Vagina (tissue), 2 donors: ENCODE results near the gene NSFL1C. TPM values are rescaled to one million over a fixed set of nuclear protein-coding genes. Genes with fewer than 3 reads are reported as not detected.
"Not testable (repeated sequence)": the region's sequence is repeated elsewhere in the genome, so short reads cannot be mapped to it uniquely, and the experiment has no call there.

ENCODE experiments used
- DNase-seq, 2 donors: peaks; one replicate each; pipeline ENCODE4 v3.0.0-alpha.2; 2017; ENCODE audit errors: extremely low spot score in 2 of 2
- H3K27ac ChIP-seq: fragments of 200-600 bp; sonication (generic); one replicate; pipeline ENCODE4 v1.5.1; 2019
- H3K27me3 ChIP-seq: fragments of 200-600 bp; sonication (generic); one replicate; pipeline ENCODE4 v1.5.1; 2019
- H3K36me3 ChIP-seq, 2 donors: fragments of 200-600 bp; sonication (generic); one replicate each; pipeline ENCODE4 v1.5.1; 2017 to 2019
- H3K4me1 ChIP-seq: fragments of 200-600 bp; sonication (generic); one replicate; pipeline ENCODE4 v1.5.1; 2019
- H3K4me3 ChIP-seq, 2 donors: fragments of 200-600 bp; sonication (generic); 1 replicate in 1 of 2; 2 replicates in 1 of 2; pipeline ENCODE4 v1.5.1; 2016 to 2019
- H3K9me3 ChIP-seq: fragments of 200-600 bp; sonication (generic); one replicate; pipeline ENCODE4 v1.5.1; 2019
- CTCF ChIP-seq, 3 experiments: fragments of 450-650 bp in 2 of 3; fragments of 200-600 bp in 1 of 3; sonication (generic) in 1 of 3; IDR thresholded peaks; one replicate each; pipeline ENCODE4 v1.5.1; 2017 to 2019; ENCODE audit warnings: antibody characterized with exemption in 3 of 3, mild to moderate bottlenecking in 2 of 3, moderate library complexity in 2 of 3
- POLR2A ChIP-seq, 2 donors: fragments of 450-650 bp; IDR thresholded peaks; one replicate each; pipeline ENCODE4 v1.6.1; 2017; ENCODE audit warnings: antibody characterized with exemption in 2 of 2, mild to moderate bottlenecking in 2 of 2, moderate library complexity in 2 of 2
- POLR2AphosphoS5 ChIP-seq, 2 donors: sonication (generic); formaldehyde crosslinking; IDR thresholded peaks; one replicate each; pipeline ENCODE4 v1.9.0; 2017; ENCODE audit warnings: antibody characterized with exemption in 2 of 2, mild to moderate bottlenecking in 2 of 2, low read depth in 1 of 2; ENCODE audit not compliant: insufficient read depth in 1 of 2
- intact Hi-C: fragments of 100-400 bp; cut with DNase I; formaldehyde crosslinking; loops from one replicate; pipeline ENCODE4 v1.15.1; 2023
- total RNA-seq: library from RNA; depleted of rRNA; stranded (reverse); fragments of >200 nt; gene quantifications from one replicate; pipeline ENCODE4 v1.2.3, GENCODE V29; 2016

The NSFL1C gene
- total RNA-seq, 1 donor from 2014 or later = 53.8 TPM

DNA sequence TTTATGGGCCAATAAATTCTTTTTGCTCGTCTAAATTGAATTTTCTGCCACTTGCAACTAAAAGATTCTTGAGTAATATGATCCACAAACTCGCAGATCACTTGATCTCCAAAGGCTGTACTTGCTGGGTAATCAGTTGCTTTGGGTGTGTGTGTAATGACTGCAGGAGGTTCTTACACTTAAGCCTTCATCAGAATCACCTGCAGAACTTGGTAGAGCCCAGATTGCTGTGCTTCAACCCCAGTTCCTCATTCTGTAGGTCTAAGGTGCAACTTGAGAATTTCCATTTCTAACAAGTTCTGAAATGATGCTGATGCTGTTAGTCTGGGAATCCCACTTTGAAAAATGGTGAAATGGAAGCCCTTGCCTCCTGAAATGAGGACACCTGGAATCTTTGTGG lies 60.8 kb downstream of the NSFL1C start:
- no peak for TF ChIP-seq POLR2AphosphoS5 (IDR thresholded peaks at IDR 0.05; ENCODE audit: insufficient read depth in 1 of 2, low read depth in 1 of 2)
- TF ChIP-seq CTCF (IDR thresholded peaks at IDR 0.05) = no peak
- no peak for TF ChIP-seq POLR2A (IDR thresholded peaks at IDR 0.05)
- no peak overlapping the region for H3K4me3 ChIP-seq
- no peaks in the 10 kb centered on the region for H3K9me3 ChIP-seq
- H3K36me3 ChIP-seq = no peaks in the 10 kb centered on the region
- no peaks in the 10 kb centered on the region for H3K4me1 ChIP-seq
- no peak for DNase-seq
- no peaks in the 10 kb centered on the region for H3K27me3 ChIP-seq
- intact Hi-C loops = no loop called here
- H3K27ac ChIP-seq = no peak overlapping the region

DNA sequence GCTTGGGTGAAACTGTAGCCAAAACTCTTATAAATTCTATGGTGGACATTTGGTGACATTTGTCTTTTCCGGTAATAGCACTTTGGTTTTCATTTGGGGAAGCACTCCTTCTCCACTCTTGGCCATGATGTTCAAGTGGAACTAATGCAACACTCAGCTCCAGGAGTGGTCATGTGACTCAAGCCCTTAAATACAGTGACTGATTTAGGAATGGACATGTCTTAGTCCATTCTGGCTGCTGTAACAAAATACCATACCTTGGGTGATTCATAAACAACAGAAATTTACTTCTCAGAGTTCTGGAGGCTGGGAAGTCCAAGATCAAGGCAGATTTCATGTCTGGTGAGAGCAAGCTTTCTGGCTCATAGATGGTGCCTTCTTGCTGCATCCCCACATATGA lies 63.0 kb downstream of the NSFL1C start:
- TF ChIP-seq CTCF (IDR thresholded peaks at IDR 0.05) (no peak), POLR2A (IDR thresholded peaks at IDR 0.05) (no peak), POLR2AphosphoS5 (IDR thresholded peaks at IDR 0.05; ENCODE audit: insufficient read depth in 1 of 2, low read depth in 1 of 2) (no peak)
- H3K27me3 ChIP-seq = no peaks in the 10 kb centered on the region

GRCh38 chr20:1402149-1402548 lies 64.5 kb downstream of the NSFL1C start:
- intact Hi-C loops = no loop called here

More for the DNA sequence above, 63.0 kb downstream of the NSFL1C start:
- Histone ChIP-seq H3K9me3 (no peaks in the 10 kb centered on the region), H3K27ac (no peak overlapping the region), H3K4me1 (no peaks in the 10 kb centered on the region), H3K36me3 (no peaks in the 10 kb centered on the region), H3K4me3 (no peak overlapping the region)
- DNase-seq = no peak
- intact Hi-C loops = no loop called here

GRCh38 chr20:1401451-1401907 lies 65.2 kb downstream of the NSFL1C start:
- Histone ChIP-seq H3K4me3 (no peak overlapping the region), H3K27me3 (no peaks in the 10 kb centered on the region), H3K9me3 (no peaks in the 10 kb centered on the region), H3K27ac (no peak overlapping the region), H3K36me3 (no peaks in the 10 kb centered on the region), H3K4me1 (no peaks in the 10 kb centered on the region)
- intact Hi-C loops = no loop called here
- DNase-seq = no peak
- no peak for TF ChIP-seq POLR2A (IDR thresholded peaks at IDR 0.05)
- TF ChIP-seq CTCF (IDR thresholded peaks at IDR 0.05) = no peak
- no peak for TF ChIP-seq POLR2AphosphoS5 (IDR thresholded peaks at IDR 0.05; ENCODE audit: insufficient read depth in 1 of 2, low read depth in 1 of 2)

More at GRCh38 chr20:1402149-1402548, 64.5 kb downstream of the NSFL1C start:
- Histone ChIP-seq H3K36me3 (no peaks in the 10 kb centered on the region), H3K27ac (no peak overlapping the region), H3K4me1 (no peaks in the 10 kb centered on the region), H3K9me3 (no peaks in the 10 kb centered on the region), H3K27me3 (no peaks in the 10 kb centered on the region), H3K4me3 (no peak overlapping the region)
- DNase-seq = no peak
- TF ChIP-seq POLR2A (IDR thresholded peaks at IDR 0.05) = no peak
- no peak for TF ChIP-seq CTCF (IDR thresholded peaks at IDR 0.05)
- no peak for TF ChIP-seq POLR2AphosphoS5 (IDR thresholded peaks at IDR 0.05; ENCODE audit: insufficient read depth in 1 of 2, low read depth in 1 of 2)

DNA sequence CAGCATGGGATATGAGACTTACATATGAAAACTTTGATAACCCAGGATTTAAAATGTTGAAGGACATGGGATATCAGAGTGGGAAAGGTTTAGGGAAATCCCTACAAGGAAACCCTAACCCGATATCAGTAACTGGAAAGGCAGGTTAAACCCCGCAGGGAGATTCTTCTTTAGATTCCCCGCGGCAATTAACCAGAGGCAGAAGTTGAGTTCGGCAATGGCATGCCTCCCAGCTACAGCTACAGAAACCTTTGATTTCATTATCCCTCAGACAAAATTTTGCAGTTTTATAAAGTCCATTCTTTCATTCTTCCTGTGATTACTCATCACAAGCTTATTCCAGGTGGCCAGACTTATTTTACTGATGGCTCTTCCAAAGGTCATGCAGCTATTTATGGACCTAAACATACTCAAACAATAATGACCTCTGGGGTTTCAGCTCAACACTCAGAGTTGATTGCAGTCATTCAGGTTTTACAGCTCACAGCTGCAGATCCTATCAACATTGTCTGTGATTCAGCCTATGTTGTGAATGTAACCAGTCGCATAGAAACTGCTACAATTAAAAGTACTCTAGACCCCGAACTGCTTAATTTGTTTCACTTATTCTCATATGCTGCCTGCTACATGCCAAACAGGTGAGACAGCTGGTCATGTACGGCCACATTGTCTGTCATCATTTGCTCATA lies 66.8 kb downstream of the NSFL1C start:
- H3K4me1 ChIP-seq, H3K36me3 ChIP-seq, H3K9me3 ChIP-seq, H3K27ac ChIP-seq, H3K4me3 ChIP-seq, H3K27me3 ChIP-seq, DNase-seq, intact Hi-C loops: not testable (repeated sequence)

- H3K4me3 ChIP-seq, intact Hi-C loops, DNase-seq, H3K27me3 ChIP-seq, H3K27ac ChIP-seq, H3K9me3 ChIP-seq, H3K36me3 ChIP-seq: not testable (repeated sequence)
- H3K4me1 ChIP-seq = peaks cover 12% of the 10 kb centered on the region
Measured at GRCh38 chr20:1398185-1398584, 68.5 kb downstream of the NSFL1C start.
